ENCODE measurements around the gene ATP10D.
"Not testable (repeated sequence)": the region's sequence is repeated elsewhere in the genome, so short reads cannot be mapped to it uniquely, and the experiment has no call there.

Gene ATP10D

GRCh38 chr4:47538111-47538824 lies 53.2 kb downstream of the ATP10D start:
- no peak for DNase-seq

GRCh38 chr4:47538825-47539154 lies 53.7 kb downstream of the ATP10D start:
- no peak for DNase-seq

- not testable (repeated sequence) for DNase-seq
Measured at GRCh38 chr4:47542640-47543039, 57.6 kb downstream of the ATP10D start.

GRCh38 chr4:47543331-47543730 lies 58.3 kb downstream of the ATP10D start:
- DNase-seq: no peak

GRCh38 chr4:47550357-47550756 lies 65.3 kb downstream of the ATP10D start:
- DNase-seq: not testable (repeated sequence)

- DNase-seq: no peak
Measured at GRCh38 chr4:47550899-47551548, 65.9 kb downstream of the ATP10D start.

- no peak for DNase-seq
Measured at GRCh38 chr4:47551682-47552081, 66.6 kb downstream of the ATP10D start.

- DNase-seq: no peak
Measured at GRCh38 chr4:47553329-47554125, 68.5 kb downstream of the ATP10D start.

- DNase-seq: not testable (repeated sequence)
Measured at GRCh38 chr4:47555920-47556319, 70.8 kb downstream of the ATP10D start.

GRCh38 chr4:47557255-47557654 lies 72.2 kb downstream of the ATP10D start:
- DNase-seq: no peak

GRCh38 chr4:47560682-47561081 lies 75.6 kb downstream of the ATP10D start:
- no peak for DNase-seq

- no peak for DNase-seq
Measured at GRCh38 chr4:47561331-47561730, 76.3 kb downstream of the ATP10D start.

GRCh38 chr4:47562297-47562696 lies 77.2 kb downstream of the ATP10D start:
- DNase-seq: no peak

- DNase-seq: no peak
Measured at GRCh38 chr4:47566566-47566965, 81.5 kb downstream of the ATP10D start.

GRCh38 chr4:47566969-47567368 lies 81.9 kb downstream of the ATP10D start:
- DNase-seq: no peak

GRCh38 chr4:47567511-47567910 lies 82.4 kb downstream of the ATP10D start:
- no peak for DNase-seq

GRCh38 chr4:47570816-47571215 lies 85.7 kb downstream of the ATP10D start:
- no peak for DNase-seq

GRCh38 chr4:47572981-47573380 lies 87.9 kb downstream of the ATP10D start:
- no peak for DNase-seq

GRCh38 chr4:47577779-47578553 lies 92.9 kb downstream of the ATP10D start:
- no peak for DNase-seq

- DNase-seq: no peak
Measured at GRCh38 chr4:47579235-47579634, 94.2 kb downstream of the ATP10D start.

- no peak for DNase-seq
Measured at GRCh38 chr4:47590325-47590724, 105.2 kb downstream of the ATP10D start.

- DNase-seq: no peak
Measured at GRCh38 chr4:47597696-47598095, 112.6 kb downstream of the ATP10D start.

- DNase-seq: no peak
Measured at GRCh38 chr4:47598320-47598719, 113.2 kb downstream of the ATP10D start.
